HEK293 (cell line): ENCODE data around the gene ICAM5.
A peak's percentile ranks its signal among the peaks of the same experiment; 100 is the strongest.

Experiments
- CTCF ChIA-PET: fragments of 350-600 bp; formaldehyde crosslinking; extraction: SDS; loops from one replicate; lab custom pipeline; 2021; ENCODE audit warnings: antibody characterized with exemption; lab: Yijun Ruan, JAX
- POLR2A ChIA-PET: fragments of 300-600 bp; formaldehyde crosslinking; extraction: SDS; loops from one replicate; lab custom pipeline; 2020; ENCODE audit warnings: antibody characterized with exemption, inconsistent platforms; lab: Yijun Ruan, JAX
- H3K27ac ChIP-seq: fragments of 200-500 bp; sonication (Bioruptor generic); 2 replicates; pipeline ENCODE4 v1.5.1; 2014; ENCODE audit warnings: low read depth, low read length, control low read depth, inconsistent platforms; ENCODE audit errors: extremely low read depth
- H3K36me3 ChIP-seq, 2 experiments: fragments of 200-500 bp in 1 of 2; sonication (Bioruptor generic) in 1 of 2; 1 replicate in 1 of 2; 2 replicates in 1 of 2; pipeline ENCODE4 v1.5.1; 2014 to 2017; ENCODE audit warnings: inconsistent platforms in 2 of 2, low read length in 2 of 2; ENCODE audit not compliant: control insufficient read depth in 2 of 2, insufficient read depth in 1 of 2
- H3K4me1 ChIP-seq: fragments of 200-500 bp; sonication (Bioruptor generic); 2 replicates; pipeline ENCODE4 v1.5.1; 2014; ENCODE audit warnings: mild to moderate bottlenecking, low read length, inconsistent platforms; ENCODE audit not compliant: control insufficient read depth, insufficient read depth
- H3K4me3 ChIP-seq: 2 replicates; pipeline ENCODE4 v1.5.1; 2011; ENCODE audit warnings: low read depth, mild to moderate bottlenecking, control low read depth, low read length, moderate library complexity
- H3K9me3 ChIP-seq: fragments of 200-500 bp; sonication (Bioruptor generic); 2 replicates; pipeline ENCODE4 v1.5.1; 2014; ENCODE audit warnings: low read depth, low read length, inconsistent platforms; ENCODE audit not compliant: control insufficient read depth, insufficient read depth
- BCL11A ChIP-seq: fragments of 450-650 bp; formaldehyde crosslinking; IDR thresholded peaks from 2 replicates; pipeline ENCODE4 v1.5.1; 2016; ENCODE audit warnings: low read depth, missing biosample characterization, missing genetic modification characterization
- HIC1 ChIP-seq: fragments of 450-650 bp; formaldehyde crosslinking; IDR thresholded peaks from 2 replicates; pipeline ENCODE4 v1.5.1; 2016; ENCODE audit warnings: missing biosample characterization, missing genetic modification characterization
- KLF17 ChIP-seq: fragments of 450-650 bp; formaldehyde crosslinking; IDR thresholded peaks from 2 replicates; pipeline ENCODE4 v1.5.1; 2016; ENCODE audit warnings: missing biosample characterization, missing genetic modification characterization
- PRDM4 ChIP-seq: fragments of 450-650 bp; formaldehyde crosslinking; IDR thresholded peaks from 2 replicates; pipeline ENCODE4 v1.5.1; 2017; ENCODE audit warnings: missing biosample characterization, missing genetic modification characterization
- ZBTB10 ChIP-seq: fragments of 450-650 bp; formaldehyde crosslinking; IDR thresholded peaks from 2 replicates; pipeline ENCODE4 v1.5.1; 2016; ENCODE audit warnings: missing biosample characterization, missing genetic modification characterization
- ZBTB7A ChIP-seq: fragments of 450-650 bp; formaldehyde crosslinking; IDR thresholded peaks from 2 replicates; pipeline ENCODE4 v1.5.1; 2016; ENCODE audit warnings: low read depth, missing biosample characterization, missing genetic modification characterization
- ZFHX2 ChIP-seq: fragments of 450-650 bp; formaldehyde crosslinking; conservative IDR thresholded peaks from 2 replicates; pipeline ENCODE4 v1.5.1; 2016; ENCODE audit warnings: missing biosample characterization, missing genetic modification characterization
- ZFP69B ChIP-seq: fragments of 450-650 bp; formaldehyde crosslinking; IDR thresholded peaks from 2 replicates; pipeline ENCODE4 v1.5.1; 2016; ENCODE audit warnings: missing biosample characterization, missing genetic modification characterization
- ZIC2 ChIP-seq: fragments of 450-650 bp; formaldehyde crosslinking; IDR thresholded peaks from 2 replicates; pipeline ENCODE4 v1.5.1; 2016; ENCODE audit warnings: missing biosample characterization, missing genetic modification characterization
- ZNF274 ChIP-seq, 2 experiments: fragments of 200-500 bp in 1 of 2; fragments of 450-650 bp in 1 of 2; sonication (Bioruptor generic) in 1 of 2; formaldehyde crosslinking in 1 of 2; IDR thresholded peaks; 2 replicates each; pipeline versions ENCODE4 v1.5.1 to v1.6.1; 2014 to 2016; ENCODE audit warnings: borderline replicate concordance in 1 of 2, inconsistent platforms in 1 of 2, low read length in 1 of 2, missing biosample characterization in 1 of 2, missing genetic modification characterization in 1 of 2
- ZNF292 ChIP-seq: fragments of 450-650 bp; formaldehyde crosslinking; IDR thresholded peaks from 2 replicates; pipeline ENCODE4 v1.5.1; 2016; ENCODE audit warnings: low read depth, missing biosample characterization, missing genetic modification characterization, borderline replicate concordance
- ZNF585B ChIP-seq: fragments of 450-650 bp; formaldehyde crosslinking; IDR thresholded peaks from 2 replicates; pipeline ENCODE4 v1.5.1; 2016; ENCODE audit warnings: missing biosample characterization, missing genetic modification characterization
- ZNF623 ChIP-seq: fragments of 450-650 bp; formaldehyde crosslinking; IDR thresholded peaks from 2 replicates; pipeline ENCODE4 v1.5.1; 2016; ENCODE audit warnings: missing biosample characterization, missing genetic modification characterization

ICAM5 gene

GRCh38 chr19:10305139-10305806 is 15.5 kb downstream of the ICAM5 start:
- Histone ChIP-seq H3K27ac (no peak overlapping the region), H3K36me3 (peaks cover 0 to 41% of the 10 kb centered on the region in 2 experiments; a peak in 2 of 3 replicates), H3K9me3 (no peaks in the 10 kb centered on the region), H3K4me3 (no peak overlapping the region), H3K4me1 (no peaks in the 10 kb centered on the region)
- TF ChIP-seq BCL11A (tag by site-specific recombination) (peak; percentile 78), ZFHX2 (tag by site-specific recombination) (peak; percentile 51), ZIC2 (tag by site-specific recombination) (no peak), KLF17 (tag by site-specific recombination) (no peak), ZBTB7A (tag by site-specific recombination) (no peak), ZFP69B (no peak), PRDM4 (tag by site-specific recombination) (peak; percentile 100), ZNF292 (tag by site-specific recombination) (no peak), ZBTB10 (tag by site-specific recombination) (0 out of 2 replicates have a peak, but pooled peaks have one; percentile 21)
- CTCF ChIA-PET: interaction anchor here (0.9 kb wide), 1 partner anchor 23 kb away, joined by 3 read pairs; no protein-coding TSS in a partner anchor
- POLR2A ChIA-PET: interaction anchor here (0.8 to 0.9 kb wide), 2 partner anchors 9 to 13 kb away, joined by 7 to 9 read pairs; no protein-coding TSS in a partner anchor

- H3K36me3 ChIP-seq: peaks cover 0 to 50% of the 10 kb centered on the region in 2 experiments; a peak in 2 of 3 replicates
- TF ChIP-seq ZNF274 (IDR thresholded peaks at IDR 0.05; ENCODE audit: low read length): no peak
- no peak for TF ChIP-seq ZNF274 (tag by site-specific recombination; IDR thresholded peaks at IDR 0.05; ENCODE audit: borderline replicate concordance)
- TF ChIP-seq HIC1 (tag by site-specific recombination): no peak
- TF ChIP-seq ZNF623 (tag by site-specific recombination): no peak
- no peak for TF ChIP-seq ZNF585B (tag by site-specific recombination)
- TF ChIP-seq, all 188 proteins: peak for 0
- no peak overlapping the region for H3K4me3 ChIP-seq
- H3K4me1 ChIP-seq: no peaks in the 10 kb centered on the region
- CTCF ChIA-PET: interaction anchor here (1.0 to 1.9 kb wide), 2 partner anchors 17 to 79 kb away, joined by 3 to 4 read pairs; partner anchors contain the start of gene ICAM5
- no peaks in the 10 kb centered on the region for H3K9me3 ChIP-seq
- H3K27ac ChIP-seq: no peak overlapping the region
- POLR2A ChIA-PET: no interaction called here
Observed at GRCh38 chr19:10306327-10306726, 16.6 kb downstream of the ICAM5 start.
